HG03558 (cell line): ENCODE measurements around the gene KIAA1328.
"Not testable (repeated sequence)": the region's sequence is repeated elsewhere in the genome, so short reads cannot be mapped to it uniquely, and the experiment has no call there.

Experiments
- ATAC-seq: cut with Tn5 transposase; IDR thresholded peaks from one replicate; pipeline ENCODE4 v1.9.1; 2021; ENCODE audit warnings: moderate number of reproducible peaks; ENCODE audit not compliant: unreplicated experiment; ENCODE audit errors: extremely low read depth

KIAA1328 gene

DNA sequence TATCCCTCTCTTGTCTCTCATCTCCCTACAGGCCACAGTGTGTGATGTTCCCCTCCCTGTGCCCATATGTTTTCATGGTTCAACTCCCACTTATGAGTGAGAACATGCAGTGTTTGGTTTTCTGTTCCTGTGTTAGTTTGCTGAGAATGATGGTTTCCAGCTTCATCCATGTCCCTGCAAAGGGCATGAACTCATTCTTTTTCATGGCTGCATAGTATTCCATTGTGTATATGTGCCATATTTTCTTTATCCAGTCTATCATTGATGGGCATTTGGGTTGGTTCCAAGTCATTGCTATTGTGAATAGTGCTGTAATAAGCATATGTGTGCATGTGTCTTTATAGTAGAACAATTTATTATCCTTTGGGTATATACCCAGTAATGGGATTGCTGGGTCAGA, 44.9 kb downstream of the KIAA1328 start:
- ATAC-seq = not testable (repeated sequence)

DNA sequence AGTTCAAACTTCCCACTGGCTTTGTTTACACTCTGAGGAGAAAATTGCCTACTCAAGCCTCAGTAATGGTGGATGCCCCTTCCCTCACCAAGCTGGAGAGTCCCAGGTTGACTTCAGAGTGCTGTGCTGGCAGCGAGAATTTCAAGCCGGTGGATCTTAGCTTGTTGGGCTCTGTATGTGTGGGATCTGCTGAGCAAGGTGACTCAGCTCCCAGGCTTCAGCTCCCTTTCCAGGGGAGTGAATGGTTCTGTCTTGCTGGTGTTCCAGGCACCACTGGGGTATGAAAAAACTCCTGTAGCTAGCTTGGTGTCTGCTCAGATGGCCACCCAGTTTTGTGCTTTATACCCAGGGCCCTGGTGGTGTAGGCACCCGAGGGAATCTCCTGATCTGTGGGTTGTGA, 50.9 kb downstream of the KIAA1328 start:
- not testable (repeated sequence) for ATAC-seq

DNA sequence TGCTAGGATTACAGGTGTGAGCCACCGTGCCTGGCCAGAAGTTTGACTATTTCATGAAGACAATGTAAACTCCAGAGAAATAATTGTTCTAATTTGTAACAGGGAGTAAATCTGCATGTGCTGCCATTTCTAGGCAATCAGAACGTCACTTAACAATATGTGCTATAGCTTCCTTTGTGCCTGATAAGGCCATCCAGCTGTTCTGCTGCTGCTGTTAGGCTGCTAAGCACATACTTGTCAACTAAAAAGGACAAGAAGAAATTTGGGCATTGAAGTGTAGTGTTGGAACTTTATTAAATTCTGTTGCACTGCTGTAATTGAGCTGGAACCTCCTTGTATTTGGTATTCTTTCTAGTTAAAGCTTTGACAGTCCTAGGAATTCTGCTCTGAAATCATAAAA, 57.1 kb downstream of the KIAA1328 start:
- ATAC-seq = no peak

DNA sequence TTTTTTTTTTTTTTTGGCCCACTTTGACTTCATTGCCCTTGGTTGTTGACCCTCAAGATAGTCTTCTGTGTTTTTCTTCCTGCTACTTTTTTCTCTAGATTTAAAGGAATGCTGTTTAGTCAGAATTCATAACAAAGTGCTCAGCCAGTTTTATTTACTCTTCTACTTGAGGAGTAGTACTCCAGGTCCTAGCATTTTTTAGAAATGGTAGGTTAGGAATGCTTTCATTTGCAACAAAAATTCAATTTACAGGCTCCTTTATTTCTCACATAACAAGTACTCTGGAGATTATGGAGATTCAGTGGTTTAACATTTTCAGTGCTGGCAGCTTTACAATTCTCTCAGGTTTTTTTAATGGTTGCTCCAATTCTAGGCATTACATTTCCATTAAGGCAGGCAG, 58.2 kb downstream of the KIAA1328 start:
- no peak for ATAC-seq

DNA sequence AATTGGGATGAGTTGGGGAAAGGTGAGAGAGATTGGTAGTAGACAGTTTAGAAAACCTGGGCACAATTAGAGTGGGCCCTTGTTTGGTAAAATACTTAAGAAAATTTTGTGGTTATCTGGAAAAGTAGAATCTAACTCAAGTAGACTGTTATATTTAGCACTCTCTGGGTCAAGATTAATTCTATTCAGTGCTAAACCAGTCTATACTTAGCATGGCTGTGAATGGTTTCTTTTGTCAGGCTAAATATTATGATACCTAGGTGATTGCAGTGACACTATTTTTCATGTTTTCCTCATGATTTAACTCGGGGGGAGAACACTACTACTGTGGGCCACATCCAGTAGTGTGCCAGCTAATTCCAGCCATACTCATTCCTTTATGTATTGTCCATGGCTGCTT, 58.9 kb downstream of the KIAA1328 start:
- no peak for ATAC-seq

DNA sequence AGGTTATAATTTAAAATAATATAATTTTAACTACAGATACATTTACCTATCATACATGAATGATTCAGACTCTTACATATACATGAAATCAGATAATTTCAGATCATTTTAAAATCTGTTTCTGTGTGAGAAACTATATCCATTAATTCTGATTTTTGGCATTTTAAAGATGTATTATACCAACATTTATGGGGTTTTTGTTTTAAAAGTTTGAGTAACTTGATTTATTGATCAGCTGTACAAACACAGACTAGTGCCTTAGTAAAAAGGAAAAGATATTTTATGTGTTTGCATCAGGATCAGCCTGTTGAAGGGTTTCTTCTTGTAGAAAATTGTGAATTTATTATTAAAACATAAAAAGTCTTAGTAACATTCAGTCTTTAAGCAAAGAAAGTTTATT, 59.9 kb downstream of the KIAA1328 start:
- ATAC-seq = no peak

DNA sequence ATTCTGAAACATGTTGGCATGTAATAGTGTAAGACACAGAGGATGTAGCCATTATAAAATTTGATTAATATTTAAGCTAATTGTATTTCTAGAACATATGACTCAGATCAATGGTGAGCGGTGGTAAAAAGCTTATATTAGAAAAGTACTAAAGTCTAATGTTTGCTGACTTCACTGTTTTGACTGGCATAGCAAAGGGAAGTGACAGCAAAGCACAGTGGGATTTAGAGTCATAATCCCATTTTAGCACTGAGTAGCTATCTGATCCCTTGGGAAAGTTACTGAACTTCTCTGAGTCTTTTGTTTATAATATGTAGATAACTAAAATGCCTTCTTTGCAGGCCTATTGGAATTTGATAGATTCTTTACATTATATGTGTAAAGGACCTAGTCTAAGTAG, 60.4 kb downstream of the KIAA1328 start:
- no peak for ATAC-seq

DNA sequence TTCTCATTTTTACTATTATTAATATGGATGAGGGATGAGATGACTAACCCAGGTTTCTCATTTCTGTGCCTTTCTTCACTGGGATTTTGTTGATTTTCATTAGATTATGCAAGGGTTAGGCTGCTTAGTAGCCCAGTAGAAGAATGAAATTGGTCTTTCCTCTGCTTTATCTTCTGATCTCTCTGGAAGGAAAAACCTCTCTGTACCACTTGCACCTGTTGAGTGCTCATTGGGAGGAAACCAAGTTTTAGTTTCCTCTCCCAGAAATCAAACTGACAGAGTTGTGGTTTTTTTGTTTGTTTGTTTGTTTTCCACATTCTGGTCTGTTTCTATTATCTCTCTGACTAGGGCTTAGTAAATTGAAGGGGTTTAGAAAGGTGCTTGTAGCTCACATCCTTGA, 60.8 kb downstream of the KIAA1328 start:
- no peak for ATAC-seq

DNA sequence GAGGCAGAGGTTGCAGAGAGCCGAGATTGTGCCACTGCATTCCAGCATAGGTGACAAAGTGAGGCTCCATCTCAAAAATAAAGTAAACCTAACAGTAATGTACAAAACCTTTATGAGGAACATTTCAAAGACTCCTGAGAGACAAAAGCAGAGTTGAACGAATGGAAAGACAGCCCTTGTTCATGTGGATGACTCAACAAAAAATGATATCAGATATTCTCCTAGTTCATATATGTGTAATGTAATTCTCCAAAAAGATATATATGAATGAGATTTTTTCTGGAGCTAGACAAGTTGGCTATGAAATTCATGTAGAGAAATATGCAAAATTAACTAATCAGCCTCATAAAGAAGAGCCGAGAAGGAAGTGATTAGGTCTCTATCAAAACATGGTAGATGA, 61.7 kb downstream of the KIAA1328 start:
- no peak for ATAC-seq

DNA sequence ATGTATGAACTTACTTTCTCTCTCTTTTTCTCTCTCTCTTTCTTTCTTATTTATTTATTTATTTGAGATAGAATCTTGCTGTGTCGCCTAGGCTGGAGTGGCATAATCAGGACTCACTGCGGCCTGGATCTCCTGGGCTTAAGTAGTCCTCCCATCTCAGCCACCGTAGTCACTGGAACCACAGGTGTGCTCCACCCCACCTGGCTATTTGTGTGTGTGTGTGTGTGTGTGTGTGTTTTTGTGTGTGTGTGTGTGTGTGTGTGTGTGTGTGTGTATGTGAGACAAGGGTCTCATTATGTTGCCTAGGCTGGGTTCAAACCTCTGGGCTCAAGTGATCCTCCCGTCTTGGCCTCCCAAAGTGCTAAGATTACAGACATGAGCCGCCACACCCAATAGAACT, 64.3 kb downstream of the KIAA1328 start:
- ATAC-seq = no peak

DNA sequence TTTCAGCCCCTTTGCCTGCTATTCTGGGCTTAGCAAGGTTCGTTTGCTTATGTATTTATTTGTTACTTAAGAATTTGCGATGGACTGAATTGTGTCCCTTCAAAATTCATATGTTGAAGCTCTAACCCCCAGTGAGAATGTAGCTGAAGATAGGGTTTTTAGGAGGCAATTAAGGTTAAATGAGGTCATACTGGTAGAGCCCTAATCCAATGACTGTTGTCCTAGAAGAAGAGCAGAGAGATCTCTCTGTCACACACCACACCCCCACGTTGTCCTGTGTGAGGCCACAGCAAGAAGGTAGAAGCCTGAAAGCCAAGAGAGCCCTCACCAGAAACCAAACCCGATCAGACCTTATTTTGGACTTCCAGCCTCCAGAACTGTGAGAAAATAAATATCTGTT, 66.7 kb downstream of the KIAA1328 start:
- ATAC-seq = no peak

DNA sequence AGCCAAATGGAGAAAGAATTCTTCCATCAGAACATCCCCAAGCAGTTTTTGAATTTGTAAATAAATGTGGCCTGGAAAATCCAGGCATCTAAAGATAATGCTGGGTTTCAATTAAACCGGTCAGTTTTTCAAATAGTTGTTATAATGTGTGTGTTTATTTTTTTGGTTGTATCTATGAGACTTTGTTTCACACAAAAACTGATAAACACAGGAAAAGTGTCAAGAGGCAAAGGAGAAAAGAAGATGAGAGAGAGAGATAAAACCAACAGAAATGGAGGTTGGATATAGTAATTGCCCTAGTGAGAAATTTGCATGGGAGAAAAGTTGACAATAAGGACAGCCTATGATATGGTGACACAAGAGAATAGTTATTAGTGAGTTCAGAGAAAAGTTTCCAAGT, 68.3 kb downstream of the KIAA1328 start:
- no peak for ATAC-seq

DNA sequence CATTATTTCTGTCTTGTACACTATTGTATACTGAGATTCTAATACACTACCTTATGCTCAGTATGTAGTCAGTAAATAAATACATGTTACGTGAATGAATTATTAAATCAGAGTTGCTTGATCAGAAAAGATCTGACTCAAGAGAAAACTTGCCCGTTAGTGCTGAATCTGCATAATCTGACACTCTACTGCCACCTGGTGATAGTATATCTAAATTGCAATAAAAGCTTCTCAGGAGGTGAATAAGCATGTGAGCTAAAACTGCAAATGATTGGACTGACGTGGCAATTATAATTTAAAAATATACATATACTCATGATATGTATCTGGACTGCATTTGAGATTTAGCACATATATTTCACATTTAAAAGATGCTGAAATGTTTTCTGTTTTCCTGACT, 70.4 kb downstream of the KIAA1328 start:
- ATAC-seq = no peak

DNA sequence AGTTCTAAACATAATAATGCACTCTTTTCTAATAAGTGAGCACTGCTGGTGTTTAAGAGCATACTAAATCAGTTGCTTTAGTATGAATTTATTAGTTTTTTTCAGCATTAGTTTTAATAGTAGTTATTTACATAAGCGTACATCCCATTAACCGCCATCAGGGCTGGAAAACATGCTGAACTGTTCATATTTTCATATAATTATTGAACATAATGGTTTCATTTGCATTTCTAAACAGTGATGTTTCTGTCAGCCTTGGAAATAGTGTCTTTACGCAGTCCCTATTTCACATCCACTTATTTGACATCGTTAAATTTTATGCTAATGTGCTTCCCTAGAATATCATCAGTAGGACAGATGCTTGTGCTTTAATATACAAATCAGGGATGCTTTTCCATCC, 71.5 kb downstream of the KIAA1328 start:
- ATAC-seq = no peak

DNA sequence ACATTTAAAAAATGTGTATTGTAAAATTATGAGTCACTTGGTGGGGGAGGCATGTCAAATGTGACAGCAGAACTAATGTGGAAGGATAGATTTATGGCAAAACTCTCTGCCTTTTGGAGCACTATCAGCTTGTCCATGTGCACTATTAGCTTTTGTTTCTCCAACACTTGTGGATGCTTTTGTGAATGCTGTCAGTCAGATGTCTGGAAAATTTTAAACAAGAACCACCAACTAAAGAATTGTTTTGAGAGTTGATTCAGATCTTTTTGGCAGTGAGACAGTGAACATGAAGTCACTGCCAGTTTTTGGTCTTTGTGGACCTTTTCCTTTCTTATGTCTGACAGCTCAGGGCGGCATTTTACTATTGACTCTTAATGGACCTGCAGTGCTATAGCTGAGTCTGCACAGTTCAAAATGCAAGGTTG, 72.4 kb downstream of the KIAA1328 start:
- no peak for ATAC-seq

DNA sequence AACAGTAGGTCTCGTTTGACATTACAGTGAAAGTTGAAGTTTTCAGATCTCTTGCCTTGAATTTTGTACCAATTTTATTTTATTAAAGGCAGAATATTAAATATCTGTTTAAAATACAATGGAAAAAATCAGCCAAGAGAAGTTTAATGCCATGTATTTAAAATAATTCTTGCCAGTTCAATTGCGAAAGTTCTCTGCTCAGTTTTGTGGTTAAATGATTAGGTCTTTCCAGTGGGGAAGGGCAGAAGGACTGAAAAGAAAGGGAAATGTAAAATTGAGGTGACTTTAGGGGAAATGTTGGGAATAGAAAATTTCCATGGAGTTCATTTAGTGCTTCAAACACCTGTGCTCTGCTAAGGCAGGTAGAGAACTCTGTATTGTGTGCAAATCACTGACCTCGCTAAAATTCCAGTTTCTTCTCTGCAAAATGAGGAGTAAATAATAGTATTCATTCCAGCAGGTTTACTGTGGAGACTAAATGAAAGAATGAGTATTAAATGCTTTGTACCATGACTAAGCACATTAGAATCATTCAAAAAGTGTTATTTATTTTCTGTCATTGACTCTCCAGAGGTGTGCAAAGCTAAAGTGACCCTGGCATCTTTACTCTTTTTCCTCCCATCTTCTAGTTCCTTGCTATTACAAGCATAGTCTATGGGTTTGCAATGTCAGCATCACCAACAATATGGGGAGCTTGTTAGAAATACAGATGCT, 74.4 kb downstream of the KIAA1328 start:
- no peak for ATAC-seq

DNA sequence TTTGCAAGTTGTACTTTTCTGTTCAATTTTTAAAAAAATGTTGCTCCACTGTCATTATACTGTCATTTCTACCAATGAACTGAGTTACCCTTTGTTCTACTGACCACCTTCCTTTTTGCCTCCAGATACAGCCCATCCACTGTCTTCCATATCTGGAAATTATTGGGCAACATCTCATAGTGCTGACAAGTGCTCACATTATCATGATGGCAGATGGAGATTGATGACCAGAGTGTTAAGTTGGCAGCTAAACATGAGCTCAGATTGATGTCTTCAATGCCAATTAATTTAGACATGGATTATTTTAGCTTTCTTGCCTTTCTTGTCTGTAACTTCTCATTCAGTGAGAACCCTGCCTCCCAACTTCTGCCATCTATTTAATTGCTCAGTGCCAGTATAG, 76.6 kb downstream of the KIAA1328 start:
- ATAC-seq = no peak

DNA sequence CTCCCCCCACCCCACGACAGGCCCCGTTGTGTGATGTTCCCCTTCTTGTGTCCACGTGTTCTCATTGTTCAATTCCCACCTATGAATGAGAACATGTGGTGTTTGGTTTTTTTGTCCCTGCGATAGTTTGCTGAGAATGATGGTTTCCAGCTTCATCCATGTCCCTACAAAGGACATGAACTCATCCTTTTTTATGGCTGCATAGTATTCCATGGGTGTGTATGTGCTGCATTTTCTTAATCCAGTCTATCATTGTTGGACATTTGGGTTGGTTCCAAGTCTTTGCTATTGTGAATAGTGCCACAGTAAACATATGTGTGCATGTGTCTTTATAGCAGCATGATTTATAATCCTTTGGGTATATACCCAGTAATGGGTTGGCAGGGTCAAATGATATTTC, 80.4 kb downstream of the KIAA1328 start:
- ATAC-seq = not testable (repeated sequence)

DNA sequence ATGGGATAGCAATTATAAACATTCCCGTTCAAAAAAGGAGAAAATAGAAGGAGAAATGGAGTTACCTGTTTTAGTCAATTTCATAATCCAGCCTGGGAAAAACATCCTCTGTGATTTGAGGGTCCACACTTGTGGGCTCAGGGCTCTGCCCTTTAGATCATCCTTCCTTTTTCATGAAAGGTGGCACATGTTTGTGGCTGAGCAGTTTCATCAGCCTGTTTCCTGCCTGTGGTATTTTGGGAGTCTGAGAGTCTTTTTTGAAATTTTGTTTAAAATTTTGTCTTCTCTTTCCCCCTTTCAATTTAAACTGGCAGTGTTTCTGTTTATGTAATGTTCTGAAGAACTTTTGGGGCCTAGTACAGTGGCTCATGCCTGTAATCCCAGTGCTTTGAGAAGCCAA, 84.0 kb downstream of the KIAA1328 start:
- ATAC-seq = no peak

DNA sequence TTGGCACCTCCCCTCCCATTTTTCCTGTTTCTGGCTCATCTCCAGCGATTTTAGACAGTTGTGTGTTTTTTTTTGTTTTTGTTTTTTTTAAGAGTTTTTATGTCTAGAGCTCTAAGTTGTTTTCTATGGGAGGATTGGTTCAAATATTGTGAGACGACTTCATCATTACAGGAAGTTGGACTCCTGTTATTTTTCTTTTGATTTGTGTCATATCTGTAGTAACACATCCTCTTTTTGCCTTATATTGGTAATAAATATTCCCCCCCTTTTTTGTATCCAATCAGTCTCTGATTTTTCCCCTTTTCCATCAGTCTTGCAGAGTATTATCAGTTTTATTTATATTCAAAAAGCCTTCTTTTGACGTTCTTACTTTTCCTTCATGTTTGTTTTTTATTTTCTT, 89.0 kb downstream of the KIAA1328 start:
- ATAC-seq = no peak

DNA sequence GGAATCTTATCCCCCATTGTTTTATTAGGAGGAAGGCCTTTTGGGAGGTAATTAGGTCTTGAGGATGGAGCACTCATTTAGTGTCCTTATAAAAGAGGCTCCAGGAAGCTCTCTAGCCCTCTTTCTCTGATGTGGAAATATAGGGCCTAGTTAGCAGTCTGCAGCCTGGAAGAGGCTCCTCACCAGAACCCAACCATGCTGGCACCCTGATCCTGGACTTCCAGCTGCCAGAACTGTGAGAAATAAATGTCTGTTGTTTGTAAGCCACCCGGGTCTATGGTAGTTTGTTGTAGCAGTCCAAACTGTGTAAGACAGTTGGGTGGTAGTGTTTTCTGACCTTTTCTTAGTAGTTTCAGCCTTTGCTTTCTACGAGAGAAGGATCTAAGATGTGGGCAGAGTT, 100.7 kb downstream of the KIAA1328 start:
- ATAC-seq = no peak

DNA sequence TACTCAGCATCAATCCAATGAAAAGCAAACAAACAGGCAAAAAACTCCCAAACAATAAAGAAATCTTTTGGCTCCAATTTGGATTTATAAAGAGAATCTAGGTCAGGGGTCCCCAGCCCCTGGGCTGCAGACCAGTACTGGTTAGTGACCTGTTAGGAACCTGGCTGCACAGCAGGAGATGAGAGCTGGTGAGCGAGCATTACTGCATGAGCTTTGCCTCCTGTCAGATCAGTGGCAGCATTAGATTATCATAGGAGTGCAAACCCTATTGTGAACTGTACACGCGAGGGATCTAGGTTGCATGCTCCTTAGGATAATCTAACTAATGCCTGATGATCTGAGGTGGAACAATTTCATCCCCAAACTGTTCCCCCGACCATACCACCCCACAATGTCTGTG, 102.2 kb downstream of the KIAA1328 start:
- no peak for ATAC-seq

DNA sequence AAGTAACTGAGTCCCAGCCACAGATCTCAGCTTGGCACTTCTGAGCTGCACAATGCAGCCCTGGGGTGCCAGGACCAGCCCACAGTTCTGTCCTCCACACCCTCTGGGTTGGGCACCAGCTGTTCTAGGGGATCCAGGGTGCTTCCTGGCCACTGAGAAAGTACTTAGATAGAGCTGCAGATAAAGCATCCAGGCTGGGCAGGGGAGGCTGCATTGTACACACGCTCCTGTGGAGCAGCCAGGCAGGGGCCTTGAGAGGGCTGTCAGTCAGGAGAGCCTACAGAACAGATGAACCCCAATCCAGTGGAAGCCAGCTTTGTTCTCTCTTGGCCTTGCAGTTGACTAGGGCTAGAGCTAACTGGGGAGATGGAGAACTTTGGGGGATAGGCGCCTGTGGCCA, 104.6 kb downstream of the KIAA1328 start:
- ATAC-seq = no peak
